ENCODE measurements around the gene RNF180.
"Not testable (repeated sequence)": the region's sequence is repeated elsewhere in the genome, so short reads cannot be mapped to it uniquely, and the experiment has no call there.

Gene RNF180

GRCh38 chr5:64398735-64399134, 233.1 kb downstream of the RNF180 start:
- DNase-seq = not testable (repeated sequence)

GRCh38 chr5:64407103-64407825, 241.6 kb downstream of the RNF180 start:
- not testable (repeated sequence) for DNase-seq

DNA sequence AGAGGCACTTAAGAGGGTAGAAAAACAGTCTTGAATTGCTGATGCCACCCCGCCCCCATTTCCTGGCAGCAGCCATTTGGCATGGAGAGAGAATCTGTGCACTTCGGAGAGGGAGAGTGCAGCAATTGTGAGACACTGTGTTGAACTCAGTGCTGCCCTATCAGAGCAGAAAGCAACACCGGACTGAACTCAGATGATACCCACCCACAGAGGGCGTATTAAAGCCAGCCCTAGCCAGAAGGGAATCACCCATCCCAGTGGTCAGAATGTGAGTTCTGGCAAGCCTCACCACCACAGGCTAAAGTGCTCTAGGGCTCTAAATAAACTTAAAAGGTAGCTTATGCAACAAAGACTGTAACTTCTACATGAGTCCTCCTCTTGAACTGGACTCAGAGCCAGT, 251.7 kb downstream of the RNF180 start:
- DNase-seq = no peak

GRCh38 chr5:64418013-64418412, 252.4 kb downstream of the RNF180 start:
- no peak for DNase-seq
